Mesendoderm (in vitro differentiated cells): Measurements from ENCODE around the gene HAUS7. TPM values are rescaled to one million over a fixed set of nuclear protein-coding genes. Genes with fewer than 3 reads are reported as not detected.

Experiments used
- DNase-seq: peaks from one replicate; pipeline ENCODE4 v3.0.0; 2013
- H2AK5ac ChIP-seq: 2 replicates; pipeline ENCODE4 v1.6.1; 2013; ENCODE audit warnings: low read length, inconsistent platforms
- H2BK120ac ChIP-seq: 2 replicates; pipeline ENCODE4 v1.6.1; 2013; ENCODE audit warnings: low read depth, mild to moderate bottlenecking, low read length, moderate library complexity, mixed read lengths
- H2BK15ac ChIP-seq: replicated peaks from 2 replicates; pipeline ENCODE4 v1.6.1; 2013; ENCODE audit warnings: low read depth, mild to moderate bottlenecking, moderate library complexity
- H2BK5ac ChIP-seq: 2 replicates; pipeline ENCODE4 v1.6.1; 2013; ENCODE audit warnings: low read length, inconsistent platforms
- H3K18ac ChIP-seq: 2 replicates; pipeline ENCODE4 v1.6.1; 2013; ENCODE audit warnings: mild to moderate bottlenecking, low read length, mixed read lengths
- H3K23ac ChIP-seq: one replicate; pipeline ENCODE4 v1.6.1; 2013; ENCODE audit warnings: low read length
- H3K27ac ChIP-seq: 2 replicates; pipeline ENCODE4 v1.5.1; 2013; ENCODE audit warnings: low read depth, mild to moderate bottlenecking, inconsistent platforms, low read length, moderate library complexity
- H3K27me3 ChIP-seq: 2 replicates; pipeline ENCODE4 v1.6.1; 2013; ENCODE audit warnings: low read length, control low read depth, mild to moderate bottlenecking, inconsistent platforms; ENCODE audit not compliant: insufficient read depth, poor library complexity
- H3K36me3 ChIP-seq: 2 replicates; pipeline ENCODE4 v1.6.1; 2013; ENCODE audit warnings: low read length, inconsistent platforms; ENCODE audit not compliant: control insufficient read depth, insufficient read depth
- H3K4ac ChIP-seq: one replicate; pipeline ENCODE4 v1.6.1; 2013; ENCODE audit warnings: low read depth, mild to moderate bottlenecking, low read length, moderate library complexity
- H3K4me1 ChIP-seq: 2 replicates; pipeline ENCODE4 v1.6.1; 2013; ENCODE audit warnings: low read depth, low read length, inconsistent platforms; ENCODE audit not compliant: control insufficient read depth
- H3K4me2 ChIP-seq: 2 replicates; pipeline ENCODE4 v1.6.1; 2013; ENCODE audit warnings: low read length
- H3K4me3 ChIP-seq: 2 replicates; pipeline ENCODE4 v1.5.1; 2013; ENCODE audit warnings: mild to moderate bottlenecking, low read length
- H3K56ac ChIP-seq: one replicate; pipeline ENCODE4 v1.6.1; 2013; ENCODE audit warnings: low read length
- H3K79me1 ChIP-seq: 2 replicates; pipeline ENCODE4 v1.6.1; 2013; ENCODE audit warnings: low read length, inconsistent platforms
- H3K79me2 ChIP-seq: 2 replicates; pipeline ENCODE4 v1.6.1; 2013; ENCODE audit warnings: mild to moderate bottlenecking, low read length; ENCODE audit not compliant: control insufficient read depth, insufficient read depth
- H3K9ac ChIP-seq: 2 replicates; pipeline ENCODE4 v1.6.1; 2013; ENCODE audit warnings: low read length, inconsistent platforms
- H4K5ac ChIP-seq: one replicate; pipeline ENCODE4 v1.6.1; 2013; ENCODE audit warnings: low read length
- H4K8ac ChIP-seq: one replicate; pipeline ENCODE4 v1.6.1; 2013; ENCODE audit warnings: low read depth, mild to moderate bottlenecking, control low read depth, low read length, moderate library complexity
- WGBS: extraction: QIAGEN DNeasy Blood & Tissue Kit; methylation state at CpG from one replicate; pipeline ENCODE4 v1.1.7; 2013; ENCODE audit warnings: low lambda C conversion rate, missing lambda C conversion rate; ENCODE audit not compliant: insufficient coverage; ENCODE audit errors: extremely low coverage; 5-methylcytosine and 5-hydroxymethylcytosine counted together
- polyA plus RNA-seq, 2 experiments: library from polyadenylated mRNA; stranded (reverse); fragments of 200-250 nt; gene quantifications; one replicate each; pipeline ENCODE4 v1.2.3, GENCODE V29; 2013

Gene HAUS7
- 24.2 TPM for polyA plus RNA-seq (2013, experiment 1 of 2)
- 23.9 TPM for polyA plus RNA-seq (2013, experiment 2 of 2)

DNA sequence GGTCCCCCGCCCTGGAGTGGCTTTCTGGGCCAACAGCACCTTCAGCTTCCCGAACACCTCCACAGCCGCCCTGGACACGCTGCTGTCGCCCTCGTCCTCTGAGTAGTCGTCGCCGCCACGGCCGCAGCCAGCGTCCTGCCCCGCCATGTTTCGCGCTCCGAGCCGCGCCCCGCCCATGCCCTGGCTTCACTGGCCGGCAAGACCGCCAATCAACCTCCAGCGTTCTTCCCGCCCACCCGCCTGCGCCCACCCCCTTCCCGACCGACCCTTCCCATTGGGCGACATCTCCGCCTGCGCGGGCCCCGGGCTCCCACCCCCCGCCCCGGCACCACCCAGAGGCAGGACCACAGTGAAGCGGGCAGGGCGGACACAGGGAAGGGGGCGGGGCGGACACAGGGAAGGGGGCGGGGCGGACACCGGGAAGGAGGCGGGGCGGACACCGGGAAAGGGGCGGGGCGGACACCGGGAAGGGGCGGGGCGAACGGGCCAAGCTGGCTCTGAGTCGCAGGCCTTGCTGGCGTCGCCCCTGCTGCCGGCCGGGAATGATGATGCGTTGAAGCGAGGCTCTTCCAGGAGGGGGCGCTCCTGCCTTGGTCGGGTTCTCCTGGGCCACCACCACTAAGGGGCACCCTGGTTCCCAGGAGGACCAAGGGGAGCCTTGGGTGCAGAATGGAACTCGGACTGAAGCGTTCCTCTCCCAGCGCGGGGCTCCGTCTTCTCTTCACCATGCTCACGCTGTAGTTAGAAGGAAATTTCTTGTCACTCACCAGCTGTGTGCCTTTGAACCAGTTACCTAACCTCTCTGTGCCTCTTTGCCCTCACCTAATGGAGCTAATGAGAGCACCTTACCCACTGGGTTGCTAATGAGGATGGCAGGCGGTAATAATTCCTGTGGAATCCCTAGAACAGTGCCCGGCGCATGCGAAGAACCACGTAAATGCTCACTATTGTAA lies at the start of gene HAUS7:
TSS of gene HAUS7 (minus strand) at position 166 of the 953 bp plus-strand sequence. CDS start at position 147, 19 bp downstream.
- Histone ChIP-seq H3K27me3 (no peaks in the 10 kb centered on the region), H4K8ac (no peak within 1 kb of the TSS), H4K5ac (no peak within 1 kb of the TSS), H3K79me2 (no peaks in the 10 kb centered on the region), H3K4me1 (no peaks in the 10 kb centered on the region), H3K18ac (no peak within 1 kb of the TSS), H3K9ac (peak within 1 kb of the TSS; percentile 74), H3K4ac (no peak within 1 kb of the TSS), H3K36me3 (no peaks in the 10 kb centered on the region), H3K4me3 (peak within 1 kb of the TSS; percentile 67), H3K79me1 (no peaks in the 10 kb centered on the region), H2AK5ac (no peak within 1 kb of the TSS), H3K56ac (peak within 1 kb of the TSS; percentile 76), H3K4me2 (peak within 1 kb of the TSS; percentile 75), H3K23ac (no peak within 1 kb of the TSS), H3K27ac (no peak within 1 kb of the TSS), H2BK120ac (no peak within 1 kb of the TSS), H2BK5ac (no peak within 1 kb of the TSS), H2BK15ac (no peak within 1 kb of the TSS)
- peak; percentile 93 for DNase-seq
- WGBS, result no CpG with 5 or more reads among the region's 70 CpGs

DNA sequence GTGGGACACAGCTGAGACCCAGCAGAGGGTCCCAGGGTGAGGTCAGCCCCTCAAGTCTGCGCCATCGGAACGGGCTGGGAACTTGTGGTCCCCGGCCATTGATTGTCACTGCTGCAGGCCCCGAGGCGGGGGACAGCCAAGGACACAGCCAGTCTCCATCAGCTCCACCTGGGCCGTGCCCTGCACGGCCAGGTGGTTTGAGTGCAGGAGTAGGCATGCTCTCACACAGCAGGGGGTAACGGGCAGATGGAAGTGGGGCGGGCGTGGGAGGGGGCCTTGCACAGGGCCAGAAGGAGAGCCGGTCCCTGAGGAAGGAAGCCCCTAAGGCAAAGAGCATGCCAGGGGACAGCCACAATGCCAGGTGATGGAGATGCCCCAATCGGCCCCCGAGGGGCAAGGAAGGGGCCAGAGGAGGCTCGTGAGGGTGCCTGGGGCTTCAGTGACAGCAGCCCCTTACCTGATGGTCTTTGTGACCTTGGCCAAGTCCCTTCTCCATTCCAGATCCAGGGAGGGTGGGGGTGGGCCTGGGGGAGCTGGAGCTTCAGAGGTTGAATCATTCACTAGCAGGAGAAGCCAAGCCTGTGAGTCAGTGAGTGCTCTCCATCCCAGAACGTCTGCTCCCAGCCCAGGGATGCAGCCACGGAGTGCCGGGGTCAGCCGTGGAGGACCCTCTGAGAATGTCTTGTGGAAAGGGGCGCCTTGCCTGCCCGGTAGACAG lies 49.4 kb upstream of the HAUS7 start:
- H3K9ac ChIP-seq, result no peak overlapping the region
- no peak overlapping the region for H2BK120ac ChIP-seq
- H3K79me1 ChIP-seq, result no peaks in the 10 kb centered on the region
- no peak overlapping the region for H4K5ac ChIP-seq
- H3K4me3 ChIP-seq, result no peak overlapping the region
- H4K8ac ChIP-seq, result no peak overlapping the region
- no peaks in the 10 kb centered on the region for H3K36me3 ChIP-seq
- no peak overlapping the region for H2AK5ac ChIP-seq
- no CpG with 5 or more reads among the region's 21 CpGs for WGBS
- peaks cover 8% of the 10 kb centered on the region for H3K27me3 ChIP-seq
- no peak overlapping the region for H2BK5ac ChIP-seq
- H3K4me2 ChIP-seq, result no peak overlapping the region
- H3K79me2 ChIP-seq, result no peaks in the 10 kb centered on the region
- no peak overlapping the region for H3K18ac ChIP-seq
- no peak for DNase-seq
- no peak overlapping the region for H3K27ac ChIP-seq
- no peak overlapping the region for H3K4ac ChIP-seq
- H2BK15ac ChIP-seq, result no peak overlapping the region
- no peaks in the 10 kb centered on the region for H3K4me1 ChIP-seq
- no peak overlapping the region for H3K23ac ChIP-seq
- H3K56ac ChIP-seq, result no peak overlapping the region

DNA sequence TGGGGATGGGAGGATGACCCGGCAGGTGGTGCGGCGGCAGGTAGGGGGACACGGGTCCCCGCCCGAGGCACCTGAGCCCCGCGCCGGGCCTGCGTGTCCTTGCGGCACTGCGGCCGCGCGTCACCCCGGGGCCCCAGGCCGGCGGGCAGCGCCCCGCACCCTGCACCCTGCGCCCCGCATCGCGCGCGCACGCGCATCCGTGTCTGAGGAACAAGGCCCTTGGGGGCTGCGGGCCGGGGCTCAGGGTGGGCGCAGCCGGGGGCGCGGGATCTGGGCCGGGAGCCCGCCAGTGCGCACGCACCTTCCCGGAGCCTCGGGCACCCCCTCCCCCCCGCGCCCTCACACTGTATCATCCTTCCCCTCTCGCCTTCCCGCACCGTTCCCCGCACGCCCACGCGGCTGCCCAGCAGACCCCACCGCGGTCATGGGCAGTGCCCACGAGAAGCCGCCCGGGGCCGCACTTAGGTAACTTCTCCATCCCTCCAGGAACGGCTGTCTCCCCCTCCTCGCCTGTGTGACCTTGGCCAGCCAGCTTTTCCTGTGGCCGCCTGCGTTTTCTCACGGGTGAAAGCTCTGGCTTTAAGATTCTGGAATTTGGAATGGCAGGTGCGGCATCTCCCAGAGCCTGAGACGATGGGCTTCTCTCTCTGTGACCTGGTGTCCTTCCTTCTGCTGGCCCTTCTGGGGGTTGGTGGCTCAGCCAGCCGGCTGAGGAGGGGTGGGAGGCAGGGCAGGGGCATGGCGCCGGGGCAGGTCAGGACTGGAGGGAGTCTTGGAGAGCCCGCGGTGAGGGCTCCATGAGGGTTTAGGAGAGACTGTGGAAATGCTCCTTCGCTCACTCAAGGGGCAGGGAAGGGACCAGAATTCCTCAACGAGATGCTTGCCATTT lies 47.8 kb upstream of the HAUS7 start:
- Histone ChIP-seq H2BK120ac (no peak overlapping the region), H3K27me3 (peaks cover 8% of the 10 kb centered on the region)

DNA sequence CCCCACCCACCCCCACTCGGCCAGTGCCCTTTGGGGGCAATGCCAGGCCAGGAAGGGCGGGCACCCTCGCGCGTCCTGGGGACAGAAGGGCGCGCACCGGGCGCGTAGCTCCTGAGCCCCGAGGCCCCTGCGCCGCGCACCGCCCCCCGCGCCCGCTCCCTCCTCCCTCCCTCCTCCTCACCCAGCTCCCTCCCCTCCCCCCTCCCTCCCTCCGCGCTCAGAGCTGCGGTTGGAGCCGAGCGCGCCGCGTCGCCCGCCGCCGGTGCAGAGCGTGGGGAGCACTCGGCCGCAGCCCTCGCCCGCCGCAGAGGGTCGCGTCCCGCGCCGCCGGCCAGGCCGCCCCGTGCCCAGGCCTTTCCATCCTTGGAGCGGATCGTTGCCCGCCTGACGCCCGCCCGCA lies 47.0 kb upstream of the HAUS7 start, which contains the start of gene ATP2B3:
TSS of gene ATP2B3 (plus strand) at position 220 of the 400 bp plus-strand sequence. CDS start 18,606 bp downstream, outside the sequence.
- H3K79me1 ChIP-seq, result no peaks in the 10 kb centered on the region
- WGBS, result no CpG with 5 or more reads among the region's 50 CpGs
- H3K4me2 ChIP-seq, result no peak within 1 kb of the TSS
- no peak within 1 kb of the TSS for H2BK15ac ChIP-seq
- H3K9ac ChIP-seq, result no peak within 1 kb of the TSS
- H2BK120ac ChIP-seq, result no peak within 1 kb of the TSS
- H3K4me3 ChIP-seq, result no peak within 1 kb of the TSS
- no peak for DNase-seq
- no peak within 1 kb of the TSS for H4K8ac ChIP-seq
- H2BK5ac ChIP-seq, result no peak within 1 kb of the TSS
- no peak within 1 kb of the TSS for H3K56ac ChIP-seq
- no peak within 1 kb of the TSS for H3K18ac ChIP-seq
- no peak within 1 kb of the TSS for H3K27ac ChIP-seq
- no peak within 1 kb of the TSS for H4K5ac ChIP-seq
- H3K27me3 ChIP-seq, result peaks cover 8% of the 10 kb centered on the region
- H3K4ac ChIP-seq, result no peak within 1 kb of the TSS
- H3K4me1 ChIP-seq, result no peaks in the 10 kb centered on the region
- H3K36me3 ChIP-seq, result no peaks in the 10 kb centered on the region
- no peak within 1 kb of the TSS for H3K23ac ChIP-seq
- H2AK5ac ChIP-seq, result no peak within 1 kb of the TSS
- H3K79me2 ChIP-seq, result no peaks in the 10 kb centered on the region

More for the DNA sequence above, 47.8 kb upstream of the HAUS7 start:
- Histone ChIP-seq H3K36me3 (no peaks in the 10 kb centered on the region), H3K4ac (no peak overlapping the region), H3K27ac (no peak overlapping the region), H3K79me2 (no peaks in the 10 kb centered on the region), H3K79me1 (no peaks in the 10 kb centered on the region), H3K9ac (no peak overlapping the region), H4K8ac (no peak overlapping the region), H3K56ac (no peak overlapping the region), H3K4me2 (no peak overlapping the region), H3K23ac (no peak overlapping the region), H3K4me3 (no peak overlapping the region), H2AK5ac (no peak overlapping the region), H4K5ac (no peak overlapping the region), H2BK15ac (no peak overlapping the region), H3K4me1 (no peaks in the 10 kb centered on the region), H2BK5ac (no peak overlapping the region), H3K18ac (no peak overlapping the region)
- DNase-seq, result no peak
- no CpG with 5 or more reads among the region's 70 CpGs for WGBS

DNA sequence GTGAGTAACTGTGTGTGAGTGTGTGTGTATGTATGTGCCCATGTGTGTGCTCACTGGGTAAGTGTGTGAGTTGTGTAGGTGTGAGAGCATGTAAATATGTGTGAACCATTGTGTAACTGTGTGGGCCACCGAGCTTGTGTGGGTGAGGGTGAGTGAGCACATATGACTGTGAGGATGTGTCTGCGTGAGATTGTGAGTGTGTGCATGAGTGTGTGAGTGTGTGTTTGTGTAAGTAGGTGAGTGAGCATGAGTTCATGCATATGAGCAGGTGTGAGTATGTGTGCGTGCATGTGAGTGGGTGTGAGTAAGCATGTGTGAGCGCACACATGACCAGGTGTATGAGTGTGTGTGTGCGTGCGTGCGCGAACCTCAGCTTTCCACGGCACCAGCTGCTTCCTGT lies 45.7 kb upstream of the HAUS7 start:
- no peak overlapping the region for H3K18ac ChIP-seq
- no peak overlapping the region for H3K4ac ChIP-seq
- H4K5ac ChIP-seq, result no peak overlapping the region
- no peaks in the 10 kb centered on the region for H3K4me1 ChIP-seq
- H3K4me2 ChIP-seq, result no peak overlapping the region
- WGBS, result no CpG with 5 or more reads among the region's 9 CpGs
- no peaks in the 10 kb centered on the region for H3K79me2 ChIP-seq
- no peaks in the 10 kb centered on the region for H3K36me3 ChIP-seq
- H2BK5ac ChIP-seq, result no peak overlapping the region
- no peak overlapping the region for H2BK120ac ChIP-seq
- H3K4me3 ChIP-seq, result no peak overlapping the region
- H3K79me1 ChIP-seq, result no peaks in the 10 kb centered on the region
- no peak for DNase-seq
- peaks cover 8% of the 10 kb centered on the region for H3K27me3 ChIP-seq
- no peak overlapping the region for H3K9ac ChIP-seq
- H3K27ac ChIP-seq, result no peak overlapping the region
- H4K8ac ChIP-seq, result no peak overlapping the region
- H3K23ac ChIP-seq, result no peak overlapping the region
- H2BK15ac ChIP-seq, result no peak overlapping the region
- H2AK5ac ChIP-seq, result no peak overlapping the region
- no peak overlapping the region for H3K56ac ChIP-seq
